ENCODE results near the gene KIF23. TPM values are rescaled to one million over a fixed set of nuclear protein-coding genes. Genes with fewer than 3 reads are reported as not detected.
"Not testable (repeated sequence)": the region's sequence is repeated elsewhere in the genome, so short reads cannot be mapped to it uniquely, and the experiment has no call there.

KIF23 gene
- total RNA-seq, 4 donors from 2014 or later: 1.9 to 11.5 (median 5.2) TPM

DNA sequence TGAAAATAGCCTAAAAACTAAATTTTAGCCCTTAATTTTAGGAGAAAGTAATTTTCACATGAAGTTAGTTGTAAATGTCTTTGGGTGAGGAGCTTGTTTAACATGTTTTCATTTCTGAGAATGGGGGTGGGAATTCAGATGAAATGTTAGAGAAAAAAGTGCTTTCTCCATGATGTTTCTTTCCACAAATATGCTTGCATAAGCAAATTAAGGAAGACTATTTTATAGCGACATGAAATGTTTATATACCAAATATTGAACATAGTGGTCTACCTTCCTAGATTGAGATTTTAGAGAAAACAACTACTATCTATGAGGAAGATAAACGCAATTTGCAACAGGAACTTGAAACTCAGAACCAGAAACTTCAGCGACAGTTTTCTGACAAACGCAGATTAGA lies 25.5 kb downstream of the KIF23 start:
- Histone ChIP-seq H3K4me3 (no peak overlapping the region), H3K9me3 (no peaks in the 10 kb centered on the region), H3K27me3 (no peaks in the 10 kb centered on the region), H3K4me1 (no peaks in the 10 kb centered on the region), H3K27ac (no peak overlapping the region), H3K36me3 (peaks cover 0 to 5% (median 0%) of the 10 kb centered on the region in 4 donors)
- intact Hi-C loops (cut with DNase I; ENCODE audit: low total_unique reads) (no loop called here), in situ Hi-C loops (cut with MboI; ENCODE audit: low pct_ligation_motif_present in 1 of 4, low pct_unique_long_range_greater_than_20kb in 1 of 4, low sequenced_read_pairs in 3 of 4) (no loop called here)
- DNase-seq: no peak
- WGBS, 2 donors (ENCODE audit: low coverage in 1 of 2): 84 to 91% methylated on average over 4 of the region's 4 CpGs
- no peak for TF ChIP-seq POLR2AphosphoS5 (IDR thresholded peaks at IDR 0.05)
- TF ChIP-seq POLR2A (IDR thresholded peaks at IDR 0.05): no peak
- no peak for TF ChIP-seq EP300 (IDR thresholded peaks at IDR 0.05; ENCODE audit: low read depth)
- TF ChIP-seq, protein P1, sequence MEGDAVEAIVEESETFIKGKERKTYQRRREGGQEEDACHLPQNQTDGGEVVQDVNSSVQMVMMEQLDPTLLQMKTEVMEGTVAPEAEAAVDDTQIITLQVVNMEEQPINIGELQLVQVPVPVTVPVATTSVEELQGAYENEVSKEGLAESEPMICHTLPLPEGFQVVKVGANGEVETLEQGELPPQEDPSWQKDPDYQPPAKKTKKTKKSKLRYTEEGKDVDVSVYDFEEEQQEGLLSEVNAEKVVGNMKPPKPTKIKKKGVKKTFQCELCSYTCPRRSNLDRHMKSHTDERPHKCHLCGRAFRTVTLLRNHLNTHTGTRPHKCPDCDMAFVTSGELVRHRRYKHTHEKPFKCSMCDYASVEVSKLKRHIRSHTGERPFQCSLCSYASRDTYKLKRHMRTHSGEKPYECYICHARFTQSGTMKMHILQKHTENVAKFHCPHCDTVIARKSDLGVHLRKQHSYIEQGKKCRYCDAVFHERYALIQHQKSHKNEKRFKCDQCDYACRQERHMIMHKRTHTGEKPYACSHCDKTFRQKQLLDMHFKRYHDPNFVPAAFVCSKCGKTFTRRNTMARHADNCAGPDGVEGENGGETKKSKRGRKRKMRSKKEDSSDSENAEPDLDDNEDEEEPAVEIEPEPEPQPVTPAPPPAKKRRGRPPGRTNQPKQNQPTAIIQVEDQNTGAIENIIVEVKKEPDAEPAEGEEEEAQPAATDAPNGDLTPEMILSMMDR (IDR thresholded peaks at IDR 0.05): no peak

DNA sequence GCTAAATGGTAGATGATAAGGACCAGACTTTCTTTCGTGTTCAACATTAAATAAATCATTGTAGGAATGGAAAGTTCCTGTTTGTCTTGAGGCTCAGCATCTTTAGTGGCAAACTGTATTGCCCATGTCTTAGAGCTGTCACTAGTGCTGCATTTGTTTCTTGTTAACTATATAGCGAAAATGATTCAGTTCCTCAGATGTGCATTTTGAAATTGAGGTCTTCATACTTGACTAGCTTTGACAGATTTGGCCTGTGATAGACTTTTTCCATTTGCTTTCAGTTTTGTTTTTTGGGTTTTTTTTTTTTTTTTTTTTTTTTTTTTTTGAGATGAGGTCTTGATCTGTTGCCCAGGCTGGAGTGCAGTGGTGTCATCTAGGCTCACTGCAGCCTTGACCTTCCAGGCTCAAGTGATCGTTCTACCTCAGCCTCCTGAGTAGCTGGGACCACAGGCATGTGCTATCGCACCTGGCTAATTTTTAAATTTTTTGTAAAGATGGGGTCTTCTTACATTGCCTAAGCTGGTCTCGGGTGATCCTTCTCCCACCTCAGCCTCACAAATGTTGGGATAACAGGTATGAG lies 29.0 kb downstream of the KIF23 start:
- no peaks in the 10 kb centered on the region for H3K27me3 ChIP-seq
- intact Hi-C loops (cut with DNase I; ENCODE audit: low total_unique reads) (no loop called here), in situ Hi-C loops (cut with MboI; ENCODE audit: low pct_ligation_motif_present in 1 of 4, low pct_unique_long_range_greater_than_20kb in 1 of 4, low sequenced_read_pairs in 3 of 4) (no loop called here)
- no peaks in the 10 kb centered on the region for H3K9me3 ChIP-seq
- no peak overlapping the region for H3K4me3 ChIP-seq
- H3K4me1 ChIP-seq: no peaks in the 10 kb centered on the region
- TF ChIP-seq EP300 (IDR thresholded peaks at IDR 0.05; ENCODE audit: low read depth): no peak
- TF ChIP-seq POLR2AphosphoS5 (IDR thresholded peaks at IDR 0.05): no peak
- no peak for TF ChIP-seq POLR2A (IDR thresholded peaks at IDR 0.05)
- TF ChIP-seq, protein P1 (IDR thresholded peaks at IDR 0.05): no peak
- H3K27ac ChIP-seq: no peak overlapping the region
- no peaks in the 10 kb centered on the region for H3K36me3 ChIP-seq
- no peak for DNase-seq
- 40 to 74% methylated on average over 2 to 5 of the region's 5 CpGs for WGBS, 2 donors (ENCODE audit: low coverage in 1 of 2)

DNA sequence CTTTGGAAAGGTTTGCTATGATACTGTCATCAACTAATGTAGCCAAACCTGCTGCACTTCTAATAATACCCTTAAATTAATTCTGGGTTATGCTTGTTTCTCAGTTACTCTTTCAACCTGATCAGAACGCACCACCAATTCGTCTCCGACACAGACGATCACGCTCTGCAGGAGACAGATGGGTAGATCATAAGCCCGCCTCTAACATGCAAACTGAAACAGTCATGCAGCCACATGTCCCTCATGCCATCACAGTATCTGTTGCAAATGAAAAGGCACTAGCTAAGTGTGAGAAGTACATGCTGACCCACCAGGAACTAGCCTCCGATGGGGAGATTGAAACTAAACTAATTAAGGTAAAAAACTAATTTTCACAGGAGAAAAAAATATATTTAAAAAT lies 30.5 kb downstream of the KIF23 start:
- intact Hi-C loops (cut with DNase I; ENCODE audit: low total_unique reads) (no loop called here), in situ Hi-C loops (cut with MboI; ENCODE audit: low pct_ligation_motif_present in 1 of 4, low pct_unique_long_range_greater_than_20kb in 1 of 4, low sequenced_read_pairs in 3 of 4) (no loop called here)
- TF ChIP-seq EP300 (IDR thresholded peaks at IDR 0.05; ENCODE audit: low read depth) (no peak), POLR2A (IDR thresholded peaks at IDR 0.05) (no peak), POLR2AphosphoS5 (IDR thresholded peaks at IDR 0.05) (no peak)
- TF ChIP-seq, protein P1 (IDR thresholded peaks at IDR 0.05): no peak
- Histone ChIP-seq H3K36me3 (no peaks in the 10 kb centered on the region), H3K9me3 (no peaks in the 10 kb centered on the region), H3K27me3 (no peaks in the 10 kb centered on the region), H3K27ac (no peak overlapping the region), H3K4me3 (no peak overlapping the region), H3K4me1 (no peaks in the 10 kb centered on the region)
- WGBS, 2 donors (ENCODE audit: low coverage in 1 of 2): 95 to 97% methylated on average over 7 of the region's 7 CpGs
- DNase-seq: no peak

DNA sequence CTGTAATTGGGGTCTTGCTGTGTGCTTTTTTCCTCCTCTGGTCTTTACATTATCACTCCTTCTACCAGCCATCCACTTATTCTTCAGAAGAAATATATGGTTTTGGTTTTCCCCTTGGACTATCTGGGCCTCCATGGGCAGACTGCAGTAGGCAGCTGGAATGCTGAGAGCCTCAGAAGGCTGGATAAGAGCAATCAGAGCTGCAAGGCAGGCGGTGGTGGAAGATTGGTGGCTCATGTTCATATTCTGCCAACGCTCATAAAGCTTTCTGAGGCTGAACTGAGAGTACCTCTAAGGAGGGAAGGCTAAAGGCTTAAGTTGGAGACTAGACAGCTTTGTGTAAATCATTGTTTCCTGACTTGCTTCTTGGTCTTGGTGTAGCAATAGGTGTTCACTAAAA lies 32.8 kb downstream of the KIF23 start:
- H3K27me3 ChIP-seq: no peaks in the 10 kb centered on the region
- no peak for DNase-seq
- no peaks in the 10 kb centered on the region for H3K9me3 ChIP-seq
- H3K27ac ChIP-seq: no peak overlapping the region
- TF ChIP-seq POLR2A (IDR thresholded peaks at IDR 0.05) (no peak), EP300 (IDR thresholded peaks at IDR 0.05; ENCODE audit: low read depth) (no peak), POLR2AphosphoS5 (IDR thresholded peaks at IDR 0.05) (no peak)
- TF ChIP-seq, protein P1 (IDR thresholded peaks at IDR 0.05): no peak
- in situ Hi-C loops (cut with MboI; ENCODE audit: low pct_ligation_motif_present in 1 of 4, low pct_unique_long_range_greater_than_20kb in 1 of 4, low sequenced_read_pairs in 3 of 4): no loop called here
- H3K4me1 ChIP-seq: peaks cover 0 to 6% (median 1%) of the 10 kb centered on the region in 4 donors
- intact Hi-C loops (cut with DNase I; ENCODE audit: low total_unique reads): no loop called here
- WGBS, 2 donors (ENCODE audit: low coverage in 1 of 2): 60 to 65% methylated on average over 1 to 2 of the region's 2 CpGs
- no peaks in the 10 kb centered on the region for H3K36me3 ChIP-seq
- no peak overlapping the region for H3K4me3 ChIP-seq

DNA sequence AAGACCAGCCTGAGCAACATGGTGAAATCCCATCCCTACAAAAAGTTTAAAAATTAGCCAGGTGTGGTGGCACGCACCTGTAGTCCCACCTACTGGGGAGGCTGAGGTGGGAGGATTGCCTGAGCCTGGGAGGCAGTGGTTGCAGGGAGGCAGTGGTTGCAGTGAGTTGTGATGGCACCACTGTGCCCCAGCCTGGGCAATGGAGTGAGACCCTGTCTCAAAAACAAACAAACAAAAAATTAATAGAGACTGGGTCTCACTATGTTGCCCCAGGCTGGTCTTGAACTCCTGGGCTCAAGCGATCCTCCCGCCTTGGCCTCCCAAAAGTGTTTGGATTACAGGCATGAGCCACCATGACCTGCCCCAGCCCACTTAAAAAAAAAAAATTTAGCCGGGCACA lies 36.1 kb downstream of the KIF23 start:
- H3K4me1 ChIP-seq: peaks cover 9 to 27% (median 19%) of the 10 kb centered on the region in 4 donors
- H3K9me3 ChIP-seq; in situ Hi-C loops (cut with MboI; ENCODE audit: low pct_ligation_motif_present in 1 of 4, low pct_unique_long_range_greater_than_20kb in 1 of 4, low sequenced_read_pairs in 3 of 4); H3K4me3 ChIP-seq; H3K36me3 ChIP-seq; H3K27me3 ChIP-seq; H3K27ac ChIP-seq; DNase-seq; intact Hi-C loops (cut with DNase I; ENCODE audit: low total_unique reads): not testable (repeated sequence)
- WGBS, 2 donors (ENCODE audit: low coverage in 1 of 2): 60 to 91% methylated on average over 1 to 4 of the region's 4 CpGs

Measured in transverse colon (tissue), 4 donors.